ENCODE measurements around the gene OR2D3.
"Not testable (repeated sequence)": the region's sequence is repeated elsewhere in the genome, so short reads cannot be mapped to it uniquely, and the experiment has no call there.

Gene OR2D3, protein sequence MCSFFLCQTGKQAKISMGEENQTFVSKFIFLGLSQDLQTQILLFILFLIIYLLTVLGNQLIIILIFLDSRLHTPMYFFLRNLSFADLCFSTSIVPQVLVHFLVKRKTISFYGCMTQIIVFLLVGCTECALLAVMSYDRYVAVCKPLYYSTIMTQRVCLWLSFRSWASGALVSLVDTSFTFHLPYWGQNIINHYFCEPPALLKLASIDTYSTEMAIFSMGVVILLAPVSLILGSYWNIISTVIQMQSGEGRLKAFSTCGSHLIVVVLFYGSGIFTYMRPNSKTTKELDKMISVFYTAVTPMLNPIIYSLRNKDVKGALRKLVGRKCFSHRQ

DNA sequence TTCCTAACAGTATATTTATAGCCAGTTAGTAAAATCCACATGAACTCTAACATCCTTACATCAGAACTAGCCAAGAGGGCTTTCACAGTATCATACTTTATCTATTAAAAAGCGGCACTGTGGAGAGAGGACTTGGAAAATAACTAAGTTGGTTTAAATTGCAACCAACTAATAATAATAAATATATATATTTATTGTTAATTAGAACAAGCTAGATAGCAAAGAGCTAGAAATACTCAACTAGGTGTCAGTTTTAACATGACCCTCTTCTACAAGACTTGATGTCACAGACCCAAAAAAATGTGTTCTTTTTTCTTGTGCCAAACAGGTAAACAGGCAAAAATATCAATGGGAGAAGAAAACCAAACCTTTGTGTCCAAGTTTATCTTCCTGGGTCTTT lies at the start of gene OR2D3:
Gene OR2D3, plus strand, starts transcription at position 301 of the 400 bp plus-strand sequence. Its CDS starts 0 bp downstream, at position 301.
- no peak for DNase-seq (ENCODE audit: low read depth in 2 of 2)

DNA sequence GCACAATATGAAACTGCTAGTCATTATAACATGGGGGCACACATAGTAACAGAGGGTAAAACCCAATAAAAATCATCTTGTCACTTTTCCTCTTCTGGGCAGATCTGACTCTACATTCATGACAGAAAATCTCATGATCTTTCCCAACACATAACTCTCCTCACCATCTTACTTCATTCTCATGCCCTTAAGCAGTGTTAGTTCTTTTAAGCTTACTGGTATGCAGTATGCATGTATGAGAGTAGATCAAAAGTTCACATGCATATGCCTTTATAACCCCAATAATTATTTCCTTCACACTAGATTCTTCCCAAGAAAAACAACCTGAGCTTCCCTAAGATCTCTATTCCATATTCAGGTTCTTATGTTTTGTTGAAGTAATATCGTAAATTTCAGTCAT lies 49.5 kb upstream of the OR2D3 start:
- DNase-seq (ENCODE audit: low read depth in 2 of 2), result no peak

DNA sequence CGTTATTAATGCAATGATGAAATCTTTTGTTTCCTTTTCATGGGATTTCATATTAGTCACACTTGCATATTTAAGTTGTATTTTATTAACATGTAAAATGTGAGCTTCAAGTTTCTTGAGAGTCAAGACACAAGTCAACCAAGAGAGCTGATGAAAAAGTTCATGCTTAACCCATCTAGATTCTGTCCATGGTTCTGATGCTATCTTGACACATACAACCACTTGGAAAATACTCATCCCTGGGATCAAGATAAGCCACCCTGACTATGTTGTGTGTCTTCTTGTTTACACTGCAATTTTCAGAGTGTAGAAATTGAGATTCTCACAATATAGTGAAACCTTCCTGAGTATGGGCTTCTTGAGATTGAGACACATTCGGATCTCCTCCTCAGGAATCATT lies 45.0 kb upstream of the OR2D3 start:
- DNase-seq (ENCODE audit: low read depth in 2 of 2), result no peak

DNA sequence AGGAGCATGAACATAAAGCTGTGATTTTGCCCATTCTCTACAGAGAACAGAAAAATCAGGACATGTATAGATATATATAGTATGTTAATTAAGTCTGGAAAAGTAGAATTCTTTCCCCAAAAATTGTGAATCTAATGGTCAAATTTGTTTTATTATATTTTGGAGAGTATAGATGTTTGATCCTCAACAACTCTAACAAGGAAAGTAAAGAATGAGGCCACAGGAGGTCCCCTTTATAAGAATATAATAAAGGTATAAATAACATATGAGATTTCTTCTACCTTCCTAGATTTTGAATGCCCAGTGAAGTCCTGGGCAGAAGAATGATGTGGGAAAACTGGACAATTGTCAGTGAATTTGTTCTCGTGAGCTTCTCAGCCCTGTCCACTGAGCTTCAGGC lies 44.5 kb upstream of the OR2D3 start, which contains the start of gene OR10A4:
Gene OR10A4, plus strand, starts transcription at position 301 of the 400 bp plus-strand sequence. Its CDS starts 23 bp downstream, at position 324.
- no peak for DNase-seq (ENCODE audit: low read depth in 2 of 2)

DNA sequence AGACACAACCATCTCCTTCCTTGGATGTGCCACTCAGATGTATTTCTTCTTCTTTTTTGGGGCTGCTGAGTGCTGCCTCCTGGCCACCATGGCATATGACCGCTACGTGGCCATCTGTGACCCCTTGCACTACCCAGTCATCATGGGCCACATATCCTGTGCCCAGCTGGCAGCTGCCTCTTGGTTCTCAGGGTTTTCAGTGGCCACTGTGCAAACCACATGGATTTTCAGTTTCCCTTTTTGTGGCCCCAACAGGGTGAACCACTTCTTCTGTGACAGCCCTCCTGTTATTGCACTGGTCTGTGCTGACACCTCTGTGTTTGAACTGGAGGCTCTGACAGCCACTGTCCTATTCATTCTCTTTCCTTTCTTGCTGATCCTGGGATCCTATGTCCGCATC lies 43.9 kb upstream of the OR2D3 start:
- no peak for DNase-seq (ENCODE audit: low read depth in 2 of 2)

DNA sequence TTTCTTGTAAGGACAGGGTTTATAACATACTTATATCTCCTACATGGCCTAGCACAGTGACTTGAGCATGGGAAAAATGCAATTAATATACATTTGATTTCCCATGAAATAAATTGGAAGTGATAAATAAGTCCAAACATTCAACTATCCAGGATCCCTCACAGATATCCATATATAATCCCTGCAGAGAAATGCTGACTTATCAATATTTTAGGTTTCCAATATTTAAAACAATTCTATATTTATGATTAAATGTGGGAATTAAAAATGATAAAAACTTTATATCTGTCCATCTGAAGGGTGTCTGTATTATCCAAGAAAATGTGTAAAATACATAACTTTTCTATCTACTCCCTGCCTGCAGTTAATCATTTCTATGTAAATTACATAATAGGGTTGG lies 38.1 kb upstream of the OR2D3 start:
- DNase-seq (ENCODE audit: low read depth in 2 of 2), result no peak

DNA sequence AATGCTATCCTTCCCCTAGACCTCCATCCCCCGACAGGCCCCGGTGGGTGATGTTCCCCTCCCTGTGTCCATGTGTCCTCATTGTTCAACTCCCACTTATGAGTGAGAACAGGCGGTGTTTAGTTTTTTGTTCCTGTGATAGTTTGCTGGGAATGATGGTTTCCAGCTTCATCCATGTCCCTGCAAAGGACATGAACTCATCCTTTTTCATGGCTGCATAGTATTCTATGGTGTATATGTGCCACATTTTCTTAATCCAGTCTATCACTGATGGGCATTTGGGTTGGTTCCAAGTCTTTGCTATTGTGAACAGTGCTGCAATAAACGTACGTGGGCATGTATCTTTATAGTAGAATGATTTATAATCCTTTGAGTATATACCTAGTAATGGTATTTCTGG lies 33.1 kb upstream of the OR2D3 start:
- not testable (repeated sequence) for DNase-seq (ENCODE audit: low read depth in 2 of 2)

DNA sequence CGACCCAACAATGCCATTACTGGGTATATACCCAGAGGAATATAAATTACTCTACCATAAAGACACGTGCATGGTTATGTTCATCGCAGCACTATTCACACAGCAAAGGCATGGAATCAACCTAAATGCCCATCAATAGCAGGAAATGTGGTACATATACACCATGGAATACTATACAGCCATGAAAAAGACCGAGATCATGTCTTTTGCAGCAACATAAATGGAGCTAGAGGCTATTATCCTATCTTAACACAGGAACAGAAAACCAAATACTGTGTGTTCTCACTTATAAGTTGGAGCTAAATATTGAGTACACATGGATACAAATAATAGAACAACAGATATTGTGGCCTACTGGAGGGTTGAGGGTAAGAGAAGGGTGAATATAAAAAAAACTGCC lies 32.0 kb upstream of the OR2D3 start:
- no peak for DNase-seq (ENCODE audit: low read depth in 2 of 2)

DNA sequence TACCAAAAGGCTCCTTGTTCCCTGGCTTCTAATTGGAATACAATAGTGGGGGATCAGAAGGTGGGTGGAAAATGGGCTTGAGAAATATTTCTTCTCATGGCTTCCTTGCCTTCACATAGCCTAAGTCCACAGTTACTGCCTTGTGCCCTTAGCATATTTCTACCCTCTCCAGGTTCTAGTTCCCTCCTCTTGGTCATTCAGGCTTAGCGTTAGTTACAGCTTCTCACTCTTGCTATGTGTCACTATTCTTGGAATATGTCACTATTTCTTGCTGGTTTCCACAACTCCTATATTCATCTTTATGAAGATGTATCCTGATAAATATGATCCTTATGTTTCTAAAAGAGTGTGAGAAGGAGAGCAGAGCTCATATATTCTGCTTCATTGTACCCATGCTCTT lies 31.0 kb upstream of the OR2D3 start:
- no peak for DNase-seq (ENCODE audit: low read depth in 2 of 2)

DNA sequence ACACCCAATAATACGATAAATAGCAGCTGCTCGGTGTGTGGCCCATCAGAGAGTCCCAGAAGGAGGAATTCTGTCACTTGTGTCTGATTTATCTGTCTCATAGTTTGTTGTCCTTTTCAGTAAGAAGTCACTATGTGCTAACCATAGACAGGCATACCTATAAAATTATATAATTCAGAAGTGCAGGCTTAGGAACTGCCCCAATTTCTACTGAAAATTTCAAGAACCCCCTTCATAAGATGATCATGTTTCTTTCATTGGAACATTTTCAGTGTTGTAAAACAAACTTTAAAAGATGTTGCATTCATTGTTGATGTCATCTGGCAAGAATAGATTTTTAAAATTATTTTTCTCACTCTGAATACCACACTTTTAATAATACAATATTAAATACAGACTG lies 28.4 kb upstream of the OR2D3 start, which contains the start of gene OR2D2:
Gene OR2D2, minus strand, starts transcription at position 101 of the 400 bp plus-strand sequence. Its CDS starts 0 bp downstream, at position 101.
- no peak for DNase-seq (ENCODE audit: low read depth in 2 of 2)

DNA sequence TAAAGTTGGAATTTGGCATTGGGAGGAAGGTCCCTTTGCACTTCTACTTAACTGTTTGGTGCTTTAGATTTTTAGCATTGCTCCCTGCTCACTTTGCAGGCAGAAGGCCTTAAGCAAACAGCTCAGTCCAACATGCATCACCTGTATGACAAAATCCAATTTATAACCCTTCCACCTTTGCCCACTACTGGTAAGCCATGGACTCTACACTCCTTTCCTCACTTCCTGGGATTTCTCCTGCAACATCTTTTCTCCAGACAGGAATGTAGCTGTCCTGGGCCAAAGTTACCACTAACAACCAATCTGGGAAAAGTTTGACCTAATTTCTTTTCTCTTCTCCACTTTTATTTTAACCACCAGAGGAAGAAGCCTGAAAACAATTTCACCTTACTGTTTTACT lies 26.7 kb upstream of the OR2D3 start:
- DNase-seq (ENCODE audit: low read depth in 2 of 2), result no peak

DNA sequence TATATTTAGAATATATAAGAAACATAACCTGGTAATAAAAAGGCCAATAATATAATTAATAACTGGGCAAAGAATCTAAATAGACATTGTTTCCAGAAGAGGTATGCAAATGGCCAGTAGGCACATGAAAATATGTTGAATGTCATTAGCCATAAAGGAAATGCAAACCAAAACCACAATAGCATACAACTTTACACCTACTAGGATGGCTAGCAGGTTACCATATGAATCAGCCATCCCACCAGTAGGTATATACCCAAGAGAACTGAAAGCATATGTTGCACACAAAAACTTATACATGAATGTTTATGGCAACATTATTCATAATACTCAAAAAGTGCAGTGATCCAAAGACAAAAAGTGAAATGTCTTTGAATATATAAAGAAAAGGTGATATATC lies 25.8 kb upstream of the OR2D3 start:
- no peak for DNase-seq (ENCODE audit: low read depth in 2 of 2)

DNA sequence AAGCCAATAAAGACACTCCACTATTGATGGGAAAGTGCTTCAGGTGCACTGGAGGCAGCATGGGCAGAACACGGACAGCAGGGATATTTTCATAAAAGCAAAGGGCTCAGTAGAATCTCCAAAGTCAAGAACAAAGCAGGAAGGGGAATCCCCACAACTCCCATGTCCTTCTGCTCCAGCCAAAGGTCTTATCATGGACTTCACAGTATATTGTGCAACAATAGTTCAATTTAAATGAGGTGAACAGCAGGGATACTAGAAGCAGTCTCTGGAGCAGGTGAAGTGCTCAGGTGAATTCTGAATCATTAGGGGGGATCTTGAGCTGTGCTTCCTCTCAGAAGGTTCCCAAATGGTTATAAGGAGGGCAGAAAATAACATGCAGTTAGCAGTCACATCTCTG lies 21.9 kb upstream of the OR2D3 start:
- no peak for DNase-seq (ENCODE audit: low read depth in 2 of 2)

DNA sequence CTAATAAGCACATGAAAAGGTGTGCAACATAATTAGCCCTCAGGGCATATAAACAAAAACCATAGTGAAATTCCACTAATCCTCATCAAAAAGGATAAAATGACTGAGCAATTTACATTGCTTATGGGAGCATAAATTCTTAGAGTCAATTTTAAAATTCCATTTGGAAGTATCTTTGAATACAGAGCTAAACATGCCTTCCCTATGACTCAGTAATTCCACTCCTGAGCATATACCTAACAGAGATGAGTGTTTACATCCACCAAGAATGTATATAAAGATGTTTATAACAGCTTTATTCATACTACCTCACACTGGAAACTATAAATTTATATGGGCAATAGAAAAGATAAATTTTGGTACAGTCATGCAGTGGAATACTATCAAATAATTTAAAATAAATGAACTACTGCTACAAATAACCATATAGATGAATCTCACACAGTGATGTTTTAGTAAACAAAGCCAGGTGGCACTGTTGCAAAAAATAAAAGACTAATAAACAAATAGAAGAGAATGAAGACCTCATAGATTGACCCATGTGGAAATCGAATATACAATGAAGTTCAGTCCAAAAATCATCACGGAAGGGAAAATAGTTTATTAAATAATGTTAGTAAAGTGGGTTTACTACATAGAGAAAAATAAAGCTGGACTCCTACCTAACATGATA lies 20.3 kb upstream of the OR2D3 start:
- DNase-seq (ENCODE audit: low read depth in 2 of 2), result no peak

DNA sequence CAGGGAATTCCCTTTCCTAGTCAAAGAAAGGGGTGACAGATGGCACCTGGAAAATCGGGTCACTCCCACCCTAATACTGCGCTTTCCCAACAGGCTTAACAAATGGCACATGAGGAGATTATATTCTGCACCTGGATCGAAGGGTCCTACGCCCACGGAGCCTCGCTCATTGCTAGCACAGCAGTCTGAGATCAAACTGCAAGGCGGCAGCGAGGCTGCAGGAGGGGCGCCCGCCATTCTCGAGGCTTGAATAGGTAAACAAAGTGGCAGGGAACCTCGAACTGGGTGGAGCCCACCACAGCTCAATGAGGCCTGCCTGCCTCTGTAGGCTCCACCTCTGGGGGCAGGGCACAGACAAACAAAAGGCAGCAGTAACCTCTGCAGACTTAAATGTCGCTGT lies 16.0 kb upstream of the OR2D3 start:
- not testable (repeated sequence) for DNase-seq (ENCODE audit: low read depth in 2 of 2)

DNA sequence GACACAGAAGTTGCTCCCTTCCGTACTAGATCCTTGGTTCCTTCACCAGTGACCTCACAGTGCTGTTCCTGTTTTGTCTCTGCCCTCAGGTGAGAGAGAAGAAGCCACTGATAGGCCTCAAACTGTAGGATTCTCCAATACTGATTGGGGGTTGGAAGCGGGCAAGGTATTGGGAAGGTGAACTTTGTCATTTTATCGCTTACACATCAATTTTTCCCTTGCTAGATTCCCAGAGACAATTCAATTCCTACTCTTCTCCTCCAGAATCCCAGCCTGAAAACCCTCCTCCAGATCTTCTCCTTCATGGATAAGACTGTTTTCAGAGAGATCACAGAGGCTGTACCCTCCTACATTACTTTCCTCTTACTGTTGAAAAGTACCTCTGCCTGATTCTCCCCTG lies 9.4 kb upstream of the OR2D3 start:
- DNase-seq (ENCODE audit: low read depth in 2 of 2), result no peak

DNA sequence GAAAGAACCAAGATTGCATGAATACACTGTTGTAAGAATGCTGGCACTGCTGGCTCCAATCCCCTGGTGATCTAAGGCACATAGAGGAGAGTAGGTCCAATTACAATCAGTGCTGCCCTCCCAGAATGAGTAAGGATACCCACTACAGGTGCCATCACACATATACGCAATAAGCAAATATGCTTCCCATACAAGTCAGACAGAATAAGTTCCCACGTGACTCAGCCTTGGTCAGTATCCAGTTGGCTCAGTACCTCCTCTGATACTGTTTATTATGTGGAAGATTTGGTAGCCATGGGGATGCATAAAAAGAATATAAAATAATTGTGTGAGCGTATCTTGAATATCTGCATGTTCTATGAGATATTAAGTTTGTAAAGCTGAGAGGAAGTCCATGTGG lies 8.9 kb upstream of the OR2D3 start:
- DNase-seq (ENCODE audit: low read depth in 2 of 2), result no peak

DNA sequence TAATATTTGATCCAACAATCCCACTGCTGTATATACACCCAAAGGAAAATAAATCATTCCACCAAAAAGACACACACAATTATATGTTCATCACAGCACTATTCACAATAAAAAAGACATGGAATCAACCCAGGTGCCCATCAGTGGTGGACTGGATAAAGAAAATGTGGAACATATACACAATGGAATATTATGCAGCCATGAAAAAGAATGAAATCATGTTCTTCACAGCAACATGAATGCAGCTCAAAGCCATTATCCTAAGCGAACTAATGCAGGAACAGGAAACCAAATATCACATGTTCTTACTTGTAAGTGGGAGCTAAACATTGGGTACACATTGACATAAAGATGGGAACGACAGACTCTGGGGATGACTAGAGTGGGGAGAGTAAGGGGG lies 1.1 kb upstream of the OR2D3 start:
- no peak for DNase-seq (ENCODE audit: low read depth in 2 of 2)

DNA sequence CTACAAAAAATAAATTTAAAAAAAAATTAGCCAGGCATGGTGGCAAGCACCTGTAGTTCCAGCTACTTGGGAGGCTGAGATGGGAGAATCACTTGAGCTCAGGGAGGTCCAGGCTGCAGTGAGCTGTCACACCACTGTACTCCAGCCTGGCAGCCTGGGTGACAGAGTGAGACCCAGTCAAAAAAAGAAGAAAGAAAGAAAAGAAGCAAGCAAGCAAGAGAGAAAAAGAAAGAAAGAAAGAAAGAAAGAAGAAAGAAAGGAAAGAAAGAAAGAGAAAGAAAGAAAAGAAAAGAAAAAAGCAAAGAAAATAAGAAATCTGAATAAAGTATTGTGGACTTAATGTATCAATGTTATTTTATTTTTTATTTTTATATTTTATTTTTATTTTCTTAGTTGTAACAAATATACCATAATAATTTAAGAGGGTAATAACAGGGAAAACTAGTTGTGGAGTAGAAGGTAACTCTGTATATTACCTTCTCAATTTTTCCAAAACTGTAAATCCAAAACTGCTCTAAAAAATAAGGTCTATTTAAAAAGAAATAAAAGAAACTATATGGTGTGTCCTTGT lies 4.3 kb downstream of the OR2D3 start:
- no peak for DNase-seq (ENCODE audit: low read depth in 2 of 2)

DNA sequence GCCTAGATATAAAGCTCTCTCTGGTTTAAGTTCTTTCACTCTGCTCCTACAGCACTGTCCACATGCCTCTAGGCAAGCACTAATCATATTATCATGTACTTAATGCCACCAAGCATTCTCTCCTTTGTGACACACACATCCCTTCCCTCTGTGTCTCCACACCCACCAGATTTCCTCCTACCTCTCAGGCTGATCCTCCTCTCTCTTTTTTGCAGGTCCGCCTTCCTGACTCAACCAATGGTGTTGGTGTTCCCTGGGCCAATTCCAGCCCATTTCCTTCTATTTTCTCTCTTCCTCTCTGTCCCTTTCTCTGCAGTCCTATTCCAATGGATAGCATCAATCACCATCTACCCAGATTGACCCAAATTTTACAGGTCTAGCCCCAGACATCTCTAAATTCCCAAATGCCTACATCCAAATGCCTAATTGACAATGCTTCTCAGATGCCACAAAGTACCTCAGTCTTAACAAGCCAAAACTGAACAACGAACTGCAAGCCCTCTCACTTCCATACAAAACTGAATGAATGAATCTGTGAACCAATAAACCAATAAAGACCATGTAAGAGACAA lies 4.9 kb downstream of the OR2D3 start:
- no peak for DNase-seq (ENCODE audit: low read depth in 2 of 2)

DNA sequence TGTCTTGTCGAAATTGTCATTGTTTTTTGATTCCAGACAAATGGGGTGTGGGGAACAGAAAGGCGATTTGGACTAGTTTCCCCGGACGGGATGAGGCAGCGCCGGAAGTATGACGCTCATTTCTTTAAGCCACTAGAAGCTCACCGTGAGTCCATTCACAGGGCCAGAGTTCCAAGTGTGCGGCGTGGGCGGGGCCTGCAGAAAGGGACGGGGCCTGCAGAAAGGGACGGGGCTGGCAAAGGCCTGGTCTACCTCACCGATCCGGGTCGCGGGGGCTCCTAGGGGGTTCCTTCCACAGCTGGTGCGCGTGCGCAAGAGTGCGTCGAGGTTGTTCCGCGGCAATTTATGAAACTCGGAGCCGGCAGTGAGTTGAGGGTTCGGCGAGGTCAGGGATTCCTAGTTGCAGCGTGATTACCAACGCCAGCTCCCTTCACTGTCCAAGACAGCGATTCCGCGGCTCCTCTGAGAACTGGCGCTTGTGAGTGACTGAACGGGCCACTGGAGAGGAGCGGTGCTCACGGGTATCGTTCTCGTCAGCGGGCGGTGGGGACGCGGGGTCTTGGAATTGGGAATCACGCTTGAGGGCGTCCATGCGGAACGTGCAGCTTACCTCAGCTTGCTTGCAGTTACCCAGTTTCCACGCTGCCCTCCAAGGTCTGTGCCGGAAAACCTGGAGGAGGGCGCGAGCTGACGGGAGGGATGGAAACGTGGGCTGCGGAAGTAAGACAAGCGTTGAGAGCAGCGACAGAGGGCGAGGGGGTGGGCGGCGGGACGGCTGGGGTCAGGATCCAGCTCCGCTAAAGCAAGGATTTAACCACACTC lies 5.6 kb downstream of the OR2D3 start, which contains the start of gene ZNF215:
Gene ZNF215, plus strand, starts transcription at position 219 of the 822 bp plus-strand sequence. CDS start 5,847 bp downstream, outside the sequence.
- peak in 1 of 2 donors; percentile 28 for DNase-seq (ENCODE audit: low read depth in 2 of 2)

Data from stimulated activated CD4-positive, alpha-beta T cell treated with anti-CD3 and anti-CD28 coated beads, Interleukin-4, amount 100 ng/mL, for 48 hours (primary cell).